HuH-7 (cell line): ENCODE data around the gene ST3GAL3.
A peak's percentile ranks its signal among the peaks of the same experiment; 100 is the strongest.

Experiments
- DNase-seq: peaks from one replicate; pipeline ENCODE4 v3.0.0; 2011; ENCODE audit warnings: low spot score

The ST3GAL3 gene

GRCh38 chr1:43786960-43787359 is 79.6 kb downstream of the ST3GAL3 start:
- DNase-seq: peak; percentile 12

- no peak for DNase-seq
These were observed 82.5 kb downstream of the ST3GAL3 start for GRCh38 chr1:43789604-43790550.

- DNase-seq: no peak
These were observed 83.9 kb downstream of the ST3GAL3 start for GRCh38 chr1:43791243-43791642.

- no peak for DNase-seq
These were observed 88.8 kb downstream of the ST3GAL3 start for GRCh38 chr1:43796111-43796581.

- DNase-seq: no peak
These were observed 90.6 kb downstream of the ST3GAL3 start for GRCh38 chr1:43797891-43798290.

GRCh38 chr1:43799656-43800635 is 92.6 kb downstream of the ST3GAL3 start:
- DNase-seq: no peak

- no peak for DNase-seq
These were observed 93.4 kb downstream of the ST3GAL3 start for GRCh38 chr1:43800771-43801170.

- no peak for DNase-seq
These were observed 93.9 kb downstream of the ST3GAL3 start for GRCh38 chr1:43801203-43801602.

- DNase-seq: no peak
These were observed 95.1 kb downstream of the ST3GAL3 start for GRCh38 chr1:43802356-43802980.

- DNase-seq: no peak
These were observed 95.8 kb downstream of the ST3GAL3 start for GRCh38 chr1:43803105-43803504.

- DNase-seq: no peak
These were observed 96.3 kb downstream of the ST3GAL3 start for GRCh38 chr1:43803646-43804045.

GRCh38 chr1:43804569-43804968 is 97.2 kb downstream of the ST3GAL3 start:
- no peak for DNase-seq

GRCh38 chr1:43805340-43805739 is 98.0 kb downstream of the ST3GAL3 start:
- no peak for DNase-seq

- DNase-seq: no peak
These were observed 98.8 kb downstream of the ST3GAL3 start for GRCh38 chr1:43806183-43806582.

- DNase-seq: no peak
These were observed 101.8 kb downstream of the ST3GAL3 start for GRCh38 chr1:43809097-43809673.

GRCh38 chr1:43812579-43812978 is 105.2 kb downstream of the ST3GAL3 start:
- DNase-seq: no peak

- DNase-seq: no peak
These were observed 107.1 kb downstream of the ST3GAL3 start for GRCh38 chr1:43814401-43814800.

- DNase-seq: no peak
These were observed 110.1 kb downstream of the ST3GAL3 start for GRCh38 chr1:43817304-43817939.

- no peak for DNase-seq
These were observed 111.4 kb downstream of the ST3GAL3 start for GRCh38 chr1:43818691-43819090.

- DNase-seq: no peak
These were observed 112.0 kb downstream of the ST3GAL3 start for GRCh38 chr1:43819357-43819756.

- no peak for DNase-seq
These were observed 114.1 kb downstream of the ST3GAL3 start for GRCh38 chr1:43821471-43821870.
